ENCODE results near the gene AAMP.

Gene AAMP

DNA sequence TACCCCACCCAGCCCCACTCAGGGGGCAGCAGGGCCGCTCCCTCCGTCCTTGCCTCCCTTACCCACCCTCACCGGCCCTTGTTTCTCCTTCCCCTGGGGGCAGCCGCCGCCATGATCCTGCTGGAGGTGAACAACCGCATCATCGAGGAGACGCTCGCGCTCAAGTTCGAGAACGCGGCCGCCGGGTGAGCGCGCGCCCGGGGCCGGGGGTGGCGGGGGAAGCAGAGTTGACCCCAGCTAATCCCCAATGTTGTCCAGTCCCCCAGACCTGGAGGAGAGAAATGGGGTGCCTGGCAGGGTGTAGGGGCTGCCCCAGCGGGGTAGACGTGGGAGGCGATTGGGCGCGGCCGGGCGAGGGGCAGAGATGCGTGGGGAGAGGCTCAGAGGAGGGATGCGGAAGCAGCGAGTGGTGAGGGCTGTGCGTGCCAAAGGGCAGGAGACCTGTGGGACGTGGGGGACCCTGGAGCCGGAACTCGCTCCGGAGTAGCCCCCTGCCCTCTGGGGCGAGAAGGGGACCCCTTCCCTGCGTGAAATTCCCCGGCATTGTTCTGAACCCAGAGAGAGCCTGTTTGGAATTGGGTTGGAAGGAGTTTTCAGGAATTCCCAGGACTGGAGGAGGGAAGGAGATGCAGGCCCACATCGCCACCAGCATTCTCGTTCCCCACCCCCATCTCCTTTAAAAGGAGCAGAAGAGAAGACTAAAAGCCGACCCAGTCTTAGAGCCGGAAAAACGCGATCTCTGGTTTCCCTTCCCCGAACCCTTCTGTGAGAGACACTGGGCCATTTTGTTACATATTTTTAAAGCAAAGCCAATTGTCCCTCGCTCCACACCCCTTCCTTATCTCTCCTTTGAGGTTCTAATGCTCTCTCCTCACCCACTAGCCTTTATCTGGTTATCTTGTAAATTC lies 52.3 kb downstream of the AAMP start:
- Mint-ChIP-seq H3K4me3 (peak overlapping the region; percentile 91), H3K4me1 (ENCODE audit: low read depth) (peaks cover 46% of the 10 kb centered on the region), H3K36me3 (ENCODE audit: low read depth) (peaks cover 57% of the 10 kb centered on the region), H3K9me3 (no peaks in the 10 kb centered on the region), H3K27me3 (no peaks in the 10 kb centered on the region), H3K27ac (peak overlapping the region; percentile 94)
- DNase-seq = peak; percentile 80

DNA sequence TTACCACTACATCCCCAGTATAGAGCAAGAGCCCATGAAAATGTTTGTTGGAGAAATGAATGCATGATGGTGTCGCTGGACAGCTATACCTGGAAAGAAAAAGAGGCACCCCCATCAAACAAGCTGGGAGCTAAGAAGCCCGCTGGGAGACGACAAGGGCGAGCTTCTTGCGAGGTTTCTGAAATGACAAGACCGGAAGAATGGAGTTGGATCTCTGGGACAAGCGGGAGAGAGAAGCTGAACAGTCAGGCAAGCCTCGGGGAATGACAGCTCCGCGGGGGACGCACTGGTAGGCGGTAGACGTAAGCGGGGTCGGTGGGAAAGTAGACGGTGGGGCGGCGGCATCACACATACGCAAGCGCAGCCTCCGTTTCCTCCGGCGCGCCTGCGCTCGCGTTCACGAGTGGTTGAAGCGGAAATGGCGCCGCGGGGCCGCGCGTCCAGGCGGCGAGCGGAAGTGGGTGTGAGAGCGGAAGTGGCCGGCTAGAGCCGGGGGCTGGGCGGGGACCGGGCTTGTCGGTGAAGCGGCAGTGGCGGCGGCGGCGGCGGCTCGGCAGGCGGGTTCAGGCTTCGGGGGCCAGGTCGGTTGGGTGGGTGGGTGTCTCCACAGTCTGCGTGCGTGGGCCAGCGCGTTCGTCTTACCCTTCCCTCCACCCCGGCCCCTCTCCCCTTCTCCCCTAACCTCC lies 53.1 kb downstream of the AAMP start, which contains the start of gene ARPC2:
TSS of gene ARPC2 (plus strand) at position 516 of the 686 bp plus-strand sequence. CDS start 282 bp downstream, outside the sequence.
- H3K4me3 Mint-ChIP-seq = peak within 1 kb of the TSS; percentile 91
- DNase-seq = peak; percentile 97
- peak within 1 kb of the TSS; percentile 94 for H3K27ac Mint-ChIP-seq
- no peaks in the 10 kb centered on the region for H3K27me3 Mint-ChIP-seq
- H3K9me3 Mint-ChIP-seq = no peaks in the 10 kb centered on the region
- H3K36me3 Mint-ChIP-seq (ENCODE audit: low read depth) = peaks cover 49% of the 10 kb centered on the region
- H3K4me1 Mint-ChIP-seq (ENCODE audit: low read depth) = peaks cover 38% of the 10 kb centered on the region

DNA sequence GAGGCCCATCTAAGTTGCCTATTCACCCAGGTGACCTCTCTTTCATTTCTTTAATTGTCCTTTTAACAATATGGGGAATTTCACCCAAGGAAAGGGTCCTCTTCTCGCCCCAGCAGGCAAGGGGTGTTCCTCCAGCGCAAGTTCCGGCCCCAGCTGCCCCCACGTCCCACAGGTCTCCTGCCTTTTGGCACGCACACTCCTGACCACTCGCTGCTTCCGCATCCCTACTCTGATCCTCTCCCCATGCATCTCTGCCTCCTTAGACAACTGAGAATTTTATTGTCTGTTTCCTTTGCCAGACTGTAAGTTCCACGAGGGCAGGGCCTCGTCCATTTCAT lies 53.6 kb downstream of the AAMP start:
- Mint-ChIP-seq H3K27ac (peak overlapping the region; percentile 94), H3K36me3 (ENCODE audit: low read depth) (peaks cover 44% of the 10 kb centered on the region), H3K9me3 (no peaks in the 10 kb centered on the region), H3K4me3 (peak overlapping the region; percentile 91), H3K4me1 (ENCODE audit: low read depth) (peaks cover 33% of the 10 kb centered on the region), H3K27me3 (no peaks in the 10 kb centered on the region)
- DNase-seq = no peak
